Stimulated activated effector memory CD8-positive, alpha-beta T cell treated with anti-CD3 and anti-CD28 coated beads, Interleukin-12 subunit alpha, Interleukin-12 subunit beta, amount 100 ng/mL, for 72 hours (primary cell): ENCODE data around the gene MERTK.

Source experiments
- ATAC-seq: fragments of 150-1000 bp; cut with Tn5 transposase; 2 replicates; pipeline ENCODE4 v1.10.0; 2021
- DNase-seq, 2 donors: peaks; one replicate each; pipeline ENCODE4 v3.0.0; 2021 to 2022; ENCODE audit warnings: low spot score in 2 of 2
- H3K27ac Mint-ChIP-seq: one replicate; pipeline ENCODE4 v1.8.0; 2022; ENCODE audit warnings: mild to moderate bottlenecking, mixed read lengths
- H3K36me3 Mint-ChIP-seq: one replicate; pipeline ENCODE4 v1.8.0; 2022; ENCODE audit warnings: mild to moderate bottlenecking, mixed read lengths
- H3K4me1 Mint-ChIP-seq: one replicate; pipeline ENCODE4 v1.8.0; 2022; ENCODE audit warnings: mixed read lengths
- H3K4me3 Mint-ChIP-seq: one replicate; pipeline ENCODE4 v1.8.0; 2022; ENCODE audit warnings: mild to moderate bottlenecking, mixed read lengths
- H3K9me3 Mint-ChIP-seq: one replicate; pipeline ENCODE4 v1.8.0; 2022; ENCODE audit warnings: mixed read lengths

MERTK gene

GRCh38 chr2:112000399-112001135, 102.2 kb downstream of the MERTK start:
- no peak overlapping the region for H3K4me3 Mint-ChIP-seq

GRCh38 chr2:112001136-112001715, 102.8 kb downstream of the MERTK start:
- Mint-ChIP-seq H3K9me3 (no peaks in the 10 kb centered on the region), H3K4me1 (no peaks in the 10 kb centered on the region), H3K27ac (no peak overlapping the region), H3K4me3 (no peak overlapping the region), H3K36me3 (no peaks in the 10 kb centered on the region)
- DNase-seq, result no peak
- no peak for ATAC-seq

More at GRCh38 chr2:112000399-112001135, 102.2 kb downstream of the MERTK start:
- ATAC-seq, result no peak
- H3K4me1 Mint-ChIP-seq, result no peaks in the 10 kb centered on the region
- no peaks in the 10 kb centered on the region for H3K36me3 Mint-ChIP-seq
- no peak overlapping the region for H3K27ac Mint-ChIP-seq
- H3K9me3 Mint-ChIP-seq, result no peaks in the 10 kb centered on the region
- no peak for DNase-seq

GRCh38 chr2:112001942-112002341, 103.5 kb downstream of the MERTK start:
- H3K27ac Mint-ChIP-seq, result no peak overlapping the region
- ATAC-seq (no peak), DNase-seq (no peak)
- H3K36me3 Mint-ChIP-seq, result no peaks in the 10 kb centered on the region
- no peak overlapping the region for H3K4me3 Mint-ChIP-seq
- H3K9me3 Mint-ChIP-seq, result no peaks in the 10 kb centered on the region
- H3K4me1 Mint-ChIP-seq, result no peaks in the 10 kb centered on the region

GRCh38 chr2:112003576-112004252, 105.3 kb downstream of the MERTK start:
- ATAC-seq (no peak), DNase-seq (no peak)
- H3K27ac Mint-ChIP-seq, result no peak overlapping the region
- no peak overlapping the region for H3K4me3 Mint-ChIP-seq
- H3K4me1 Mint-ChIP-seq, result no peaks in the 10 kb centered on the region
- no peaks in the 10 kb centered on the region for H3K9me3 Mint-ChIP-seq
- H3K36me3 Mint-ChIP-seq, result no peaks in the 10 kb centered on the region

GRCh38 chr2:112004253-112004645, 105.8 kb downstream of the MERTK start:
- no peak overlapping the region for H3K4me3 Mint-ChIP-seq
- no peaks in the 10 kb centered on the region for H3K9me3 Mint-ChIP-seq
- ATAC-seq (no peak), DNase-seq (no peak)
- no peak overlapping the region for H3K27ac Mint-ChIP-seq
- no peaks in the 10 kb centered on the region for H3K4me1 Mint-ChIP-seq
- H3K36me3 Mint-ChIP-seq, result no peaks in the 10 kb centered on the region

- Mint-ChIP-seq H3K4me3 (no peak overlapping the region), H3K27ac (no peak overlapping the region), H3K9me3 (no peaks in the 10 kb centered on the region), H3K36me3 (no peaks in the 10 kb centered on the region), H3K4me1 (no peaks in the 10 kb centered on the region)
- ATAC-seq (no peak), DNase-seq (no peak)
Observed at GRCh38 chr2:112005406-112006075, 107.1 kb downstream of the MERTK start.

- Mint-ChIP-seq H3K9me3 (no peaks in the 10 kb centered on the region), H3K4me1 (no peaks in the 10 kb centered on the region), H3K27ac (no peak overlapping the region), H3K36me3 (no peaks in the 10 kb centered on the region), H3K4me3 (no peak overlapping the region)
- DNase-seq (no peak), ATAC-seq (no peak)
Observed at GRCh38 chr2:112006076-112006410, 107.6 kb downstream of the MERTK start.

- H3K4me3 Mint-ChIP-seq, result no peak overlapping the region
- no peaks in the 10 kb centered on the region for H3K9me3 Mint-ChIP-seq
- H3K4me1 Mint-ChIP-seq, result no peaks in the 10 kb centered on the region
- ATAC-seq (no peak), DNase-seq (no peak)
- no peak overlapping the region for H3K27ac Mint-ChIP-seq
- no peaks in the 10 kb centered on the region for H3K36me3 Mint-ChIP-seq
Observed at GRCh38 chr2:112007493-112007892, 109.1 kb downstream of the MERTK start.

GRCh38 chr2:112008910-112009485, 110.6 kb downstream of the MERTK start:
- DNase-seq (no peak), ATAC-seq (no peak)
- no peak overlapping the region for H3K4me3 Mint-ChIP-seq
- H3K27ac Mint-ChIP-seq, result no peak overlapping the region
- no peaks in the 10 kb centered on the region for H3K9me3 Mint-ChIP-seq
- H3K36me3 Mint-ChIP-seq, result no peaks in the 10 kb centered on the region
- no peaks in the 10 kb centered on the region for H3K4me1 Mint-ChIP-seq

GRCh38 chr2:112010751-112011150, 112.3 kb downstream of the MERTK start:
- Mint-ChIP-seq H3K4me3 (no peak overlapping the region), H3K4me1 (no peaks in the 10 kb centered on the region), H3K9me3 (no peaks in the 10 kb centered on the region), H3K36me3 (no peaks in the 10 kb centered on the region), H3K27ac (no peak overlapping the region)
- DNase-seq (no peak), ATAC-seq (no peak)

- Mint-ChIP-seq H3K36me3 (no peaks in the 10 kb centered on the region), H3K27ac (no peak overlapping the region), H3K4me3 (no peak overlapping the region), H3K4me1 (no peaks in the 10 kb centered on the region), H3K9me3 (no peaks in the 10 kb centered on the region)
- DNase-seq (no peak), ATAC-seq (no peak)
Observed at GRCh38 chr2:112012556-112012955, 114.1 kb downstream of the MERTK start.

GRCh38 chr2:112018846-112019245, 120.4 kb downstream of the MERTK start:
- Mint-ChIP-seq H3K4me1 (peaks cover 1% of the 10 kb centered on the region), H3K4me3 (no peak overlapping the region), H3K27ac (no peak overlapping the region), H3K36me3 (no peaks in the 10 kb centered on the region), H3K9me3 (no peaks in the 10 kb centered on the region)
- ATAC-seq (no peak), DNase-seq (no peak)

GRCh38 chr2:112019569-112019982, 121.2 kb downstream of the MERTK start:
- H3K4me3 Mint-ChIP-seq, result no peak overlapping the region
- no peak overlapping the region for H3K27ac Mint-ChIP-seq
- no peaks in the 10 kb centered on the region for H3K9me3 Mint-ChIP-seq
- DNase-seq (no peak), ATAC-seq (no peak)
- no peaks in the 10 kb centered on the region for H3K36me3 Mint-ChIP-seq
- peaks cover 7% of the 10 kb centered on the region for H3K4me1 Mint-ChIP-seq

- Mint-ChIP-seq H3K9me3 (no peaks in the 10 kb centered on the region), H3K36me3 (no peaks in the 10 kb centered on the region), H3K27ac (no peak overlapping the region), H3K4me1 (peaks cover 7% of the 10 kb centered on the region), H3K4me3 (no peak overlapping the region)
- DNase-seq, result no peak
- ATAC-seq, result no peak
Observed at GRCh38 chr2:112020561-112020960, 122.2 kb downstream of the MERTK start.

- ATAC-seq, result no peak
- Mint-ChIP-seq H3K27ac (no peak overlapping the region), H3K4me1 (peaks cover 7% of the 10 kb centered on the region)
Observed at GRCh38 chr2:112021290-112021689, 122.9 kb downstream of the MERTK start.

More at GRCh38 chr2:112021290-112021689, 122.9 kb downstream of the MERTK start:
- Mint-ChIP-seq H3K4me3 (no peak overlapping the region), H3K36me3 (no peaks in the 10 kb centered on the region), H3K9me3 (no peaks in the 10 kb centered on the region)
- no peak for DNase-seq
